Measurements from ENCODE around the gene PLCB3.
A peak's percentile ranks its signal among the peaks of the same experiment; 100 is the strongest.

Gene PLCB3

GRCh38 chr11:64265176-64266160 lies 14.1 kb downstream of the PLCB3 start:
- Histone ChIP-seq H3K27me3 (ENCODE audit: insufficient read depth, low read depth, severe bottlenecking) (no peaks in the 10 kb centered on the region), H3K36me3 (peaks cover 57% of the 10 kb centered on the region), H3K9me3 (ENCODE audit: severe bottlenecking) (no peaks in the 10 kb centered on the region), H3K27ac (no peak overlapping the region), H3K4me3 (ENCODE audit: low read depth, low read length) (no peak overlapping the region)
- no peak for TF ChIP-seq CTCF (IDR thresholded peaks at IDR 0.05; ENCODE audit: low read depth, low read length)
- DNase-seq, result no peak

- DNase-seq, result no peak
- Histone ChIP-seq H3K9me3 (ENCODE audit: severe bottlenecking) (no peaks in the 10 kb centered on the region), H3K27ac (no peak overlapping the region), H3K27me3 (ENCODE audit: insufficient read depth, low read depth, severe bottlenecking) (no peaks in the 10 kb centered on the region), H3K4me3 (ENCODE audit: low read depth, low read length) (no peak overlapping the region), H3K36me3 (peaks cover 52% of the 10 kb centered on the region)
- no peak for TF ChIP-seq CTCF (IDR thresholded peaks at IDR 0.05; ENCODE audit: low read depth, low read length)
Measured at GRCh38 chr11:64266339-64266738, 15.0 kb downstream of the PLCB3 start.

- H3K27me3 ChIP-seq (ENCODE audit: insufficient read depth, low read depth, severe bottlenecking), result no peaks in the 10 kb centered on the region
- DNase-seq, result no peak
- H3K27ac ChIP-seq, result peak overlapping the region; percentile 72; the same call in 1 of the 2 replicates
- no peaks in the 10 kb centered on the region for H3K9me3 ChIP-seq (ENCODE audit: severe bottlenecking)
- H3K4me3 ChIP-seq (ENCODE audit: low read depth, low read length), result no peak overlapping the region
- TF ChIP-seq CTCF (IDR thresholded peaks at IDR 0.05; ENCODE audit: low read depth, low read length), result no peak
- H3K36me3 ChIP-seq, result peaks cover 44% of the 10 kb centered on the region
Measured at GRCh38 chr11:64267207-64267945, 16.0 kb downstream of the PLCB3 start.

GRCh38 chr11:64268025-64268892 lies 16.9 kb downstream of the PLCB3 start:
- Histone ChIP-seq H3K36me3 (peaks cover 39% of the 10 kb centered on the region), H3K27me3 (ENCODE audit: insufficient read depth, low read depth, severe bottlenecking) (no peaks in the 10 kb centered on the region), H3K4me3 (ENCODE audit: low read depth, low read length) (peak overlapping the region; percentile 82), H3K27ac (peak overlapping the region; percentile 72), H3K9me3 (ENCODE audit: severe bottlenecking) (no peaks in the 10 kb centered on the region)
- TF ChIP-seq CTCF (IDR thresholded peaks at IDR 0.05; ENCODE audit: low read depth, low read length), result no peak
- DNase-seq, result peak; percentile 62

- no peaks in the 10 kb centered on the region for H3K9me3 ChIP-seq (ENCODE audit: severe bottlenecking)
- DNase-seq, result peak; percentile 55
Measured at GRCh38 chr11:64268893-64269539, 17.7 kb downstream of the PLCB3 start.

More at GRCh38 chr11:64268893-64269539, 17.7 kb downstream of the PLCB3 start:
- Histone ChIP-seq H3K4me3 (ENCODE audit: low read depth, low read length) (peak overlapping the region; percentile 82), H3K36me3 (peaks cover 33% of the 10 kb centered on the region), H3K27me3 (ENCODE audit: insufficient read depth, low read depth, severe bottlenecking) (no peaks in the 10 kb centered on the region), H3K27ac (peak overlapping the region; percentile 72)
- no peak for TF ChIP-seq CTCF (IDR thresholded peaks at IDR 0.05; ENCODE audit: low read depth, low read length)
